ENCODE data around the gene VGLL3. TPM values are rescaled to one million over a fixed set of nuclear protein-coding genes. Genes with fewer than 3 reads are reported as not detected.
"Not testable (repeated sequence)": the region's sequence is repeated elsewhere in the genome, so short reads cannot be mapped to it uniquely, and the experiment has no call there.

The VGLL3 gene
- total RNA-seq, 1 experiment from 2014 or later: 0.10 TPM

GRCh38 chr3:87025661-87026645 is 35.0 kb upstream of the VGLL3 start:
- Histone ChIP-seq H3K79me2 (ENCODE audit: insufficient read depth, low read length) (no peaks in the 10 kb centered on the region), H3K9ac (ENCODE audit: low read length) (no peak overlapping the region), H3K4me2 (ENCODE audit: low read length) (no peak overlapping the region), H3K27me3 (ENCODE audit: insufficient read depth, low read length) (no peaks in the 10 kb centered on the region), H3K4me1 (ENCODE audit: control insufficient read depth in 1 of 2, insufficient read depth in 2 of 2, low read length in 2 of 2) (no peaks in the 10 kb centered on the region), H3K4me3 (replicated peaks in 1 of 2; ENCODE audit: low read depth in 1 of 2, low read length in 2 of 2) (no peak overlapping the region), H4K20me1 (ENCODE audit: insufficient read depth) (no peaks in the 10 kb centered on the region), H3K36me3 (ENCODE audit: control insufficient read depth in 1 of 2, insufficient read depth in 2 of 2, low read length in 2 of 2) (no peaks in the 10 kb centered on the region), H2AFZ (ENCODE audit: low read depth, low read length, poor library complexity, severe bottlenecking) (no peak overlapping the region), H3K27ac (ENCODE audit: low read depth, low read length) (no peak overlapping the region), H3K9me2 (ENCODE audit: insufficient read depth) (no peaks in the 10 kb centered on the region), H3K9me3 (ENCODE audit: control insufficient read depth in 1 of 2, insufficient read depth in 1 of 2, low read depth in 1 of 2, low read length in 2 of 2) (no peaks in the 10 kb centered on the region)
- TF ChIP-seq SIN3A (IDR thresholded peaks at IDR 0.05; ENCODE audit: low read depth): no peak
- TF ChIP-seq CBX3 (IDR thresholded peaks at IDR 0.05; ENCODE audit: low read depth): no peak
- no peak for TF ChIP-seq REST (IDR thresholded peaks at IDR 0.05; ENCODE audit: low read depth)
- CTCF ChIA-PET: no interaction called here
- POLR2A ChIA-PET: no interaction called here
- RAD21 ChIA-PET (ENCODE audit: low non-redundant PET in 1 of 2, low total read pairs in 2 of 2, uncharacterized antibody in 2 of 2, unreplicated experiment in 2 of 2): no interaction called here
- DNase-seq (ENCODE audit: low read depth, low spot score): no peak
- no TSS peak for BruUV-seq (replicated peaks)
- intact Hi-C loops (cut with micrococcal nuclease): no loop called here
- no peak for ATAC-seq

GRCh38 chr3:87017370-87017769 is 26.4 kb upstream of the VGLL3 start:
- POLR2A ChIA-PET; H3K4me1 ChIP-seq (ENCODE audit: control insufficient read depth in 1 of 2, insufficient read depth in 2 of 2, low read length in 2 of 2); BruUV-seq (replicated peaks); H3K27me3 ChIP-seq (ENCODE audit: insufficient read depth, low read length); H4K20me1 ChIP-seq (ENCODE audit: insufficient read depth); H3K36me3 ChIP-seq (ENCODE audit: control insufficient read depth in 1 of 2, insufficient read depth in 2 of 2, low read length in 2 of 2); H2AFZ ChIP-seq (ENCODE audit: low read depth, low read length, poor library complexity, severe bottlenecking); H3K4me2 ChIP-seq (ENCODE audit: low read length); DNase-seq (ENCODE audit: low read depth, low spot score); H3K9me3 ChIP-seq (ENCODE audit: control insufficient read depth in 1 of 2, insufficient read depth in 1 of 2, low read depth in 1 of 2, low read length in 2 of 2); intact Hi-C loops (cut with micrococcal nuclease); CTCF ChIA-PET; H3K4me3 ChIP-seq (replicated peaks in 1 of 2; ENCODE audit: low read depth in 1 of 2, low read length in 2 of 2); RAD21 ChIA-PET (ENCODE audit: low non-redundant PET in 1 of 2, low total read pairs in 2 of 2, uncharacterized antibody in 2 of 2, unreplicated experiment in 2 of 2); H3K9ac ChIP-seq (ENCODE audit: low read length); ATAC-seq; H3K27ac ChIP-seq (ENCODE audit: low read depth, low read length); H3K79me2 ChIP-seq (ENCODE audit: insufficient read depth, low read length); H3K9me2 ChIP-seq (ENCODE audit: insufficient read depth): not testable (repeated sequence)
